ENCODE results near the gene ANO4. TPM values are rescaled to one million over a fixed set of nuclear protein-coding genes. Genes with fewer than 3 reads are reported as not detected.
"Not testable (repeated sequence)": the region's sequence is repeated elsewhere in the genome, so short reads cannot be mapped to it uniquely, and the experiment has no call there.

ANO4 gene
- total and polyA plus RNA-seq, 9 donors: 1.8 to 13.1 (median 5.6) TPM

DNA sequence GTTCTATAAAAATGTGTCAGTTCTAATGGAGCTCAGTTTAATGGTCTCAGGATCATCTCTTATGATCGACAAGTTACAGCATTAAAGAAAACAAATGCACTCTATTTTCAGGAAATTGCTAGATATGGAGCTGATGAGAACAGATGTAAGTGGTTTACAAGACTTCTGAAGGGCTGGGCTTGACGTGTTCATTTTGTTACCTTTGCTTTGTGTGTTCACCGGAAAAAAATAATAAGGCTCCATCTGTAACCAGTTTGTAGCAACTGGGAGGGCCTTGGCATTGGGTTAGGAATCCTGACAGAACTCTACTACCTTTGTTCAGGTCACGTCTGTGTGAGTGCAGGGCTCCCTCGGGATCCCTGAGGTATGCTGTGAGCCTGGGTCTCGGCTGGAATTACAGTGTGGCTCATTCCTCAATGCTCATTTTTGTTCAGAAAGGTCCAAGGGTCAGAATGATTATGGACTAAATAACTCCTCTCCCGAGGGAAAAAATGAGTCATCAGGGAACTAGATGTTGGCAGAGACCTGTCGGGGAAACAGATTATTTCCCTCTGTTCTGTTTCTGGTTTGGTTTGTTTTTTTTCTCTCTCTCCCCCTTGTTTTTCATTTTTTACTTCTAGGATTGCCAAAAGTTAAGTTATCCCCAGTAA lies 257.4 kb downstream of the ANO4 start:
- intact Hi-C loops (cut with DNase I): no loop called here
- H3K27ac ChIP-seq: peak overlapping the region in 1 of 2 donors; percentile 46
- 2 to 11% (median 4%) methylated on average over 8 of the region's 8 CpGs for WGBS, 3 donors
- H3K4me1 ChIP-seq (ENCODE audit: insufficient read depth): peaks cover 9% of the 10 kb centered on the region
- H3K36me3 ChIP-seq: no peaks in the 10 kb centered on the region
- TF ChIP-seq, protein P1, sequence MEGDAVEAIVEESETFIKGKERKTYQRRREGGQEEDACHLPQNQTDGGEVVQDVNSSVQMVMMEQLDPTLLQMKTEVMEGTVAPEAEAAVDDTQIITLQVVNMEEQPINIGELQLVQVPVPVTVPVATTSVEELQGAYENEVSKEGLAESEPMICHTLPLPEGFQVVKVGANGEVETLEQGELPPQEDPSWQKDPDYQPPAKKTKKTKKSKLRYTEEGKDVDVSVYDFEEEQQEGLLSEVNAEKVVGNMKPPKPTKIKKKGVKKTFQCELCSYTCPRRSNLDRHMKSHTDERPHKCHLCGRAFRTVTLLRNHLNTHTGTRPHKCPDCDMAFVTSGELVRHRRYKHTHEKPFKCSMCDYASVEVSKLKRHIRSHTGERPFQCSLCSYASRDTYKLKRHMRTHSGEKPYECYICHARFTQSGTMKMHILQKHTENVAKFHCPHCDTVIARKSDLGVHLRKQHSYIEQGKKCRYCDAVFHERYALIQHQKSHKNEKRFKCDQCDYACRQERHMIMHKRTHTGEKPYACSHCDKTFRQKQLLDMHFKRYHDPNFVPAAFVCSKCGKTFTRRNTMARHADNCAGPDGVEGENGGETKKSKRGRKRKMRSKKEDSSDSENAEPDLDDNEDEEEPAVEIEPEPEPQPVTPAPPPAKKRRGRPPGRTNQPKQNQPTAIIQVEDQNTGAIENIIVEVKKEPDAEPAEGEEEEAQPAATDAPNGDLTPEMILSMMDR (IDR thresholded peaks at IDR 0.05): no peak
- no peak for TF ChIP-seq EP300 (IDR thresholded peaks at IDR 0.05)
- TF ChIP-seq POLR2A (IDR thresholded peaks at IDR 0.05): no peak
- no peaks in the 10 kb centered on the region for H3K9me3 ChIP-seq
- H3K4me3 ChIP-seq: no peak overlapping the region
- H3K27me3 ChIP-seq: no peaks in the 10 kb centered on the region
- DNase-seq: peak; percentile 25 to 63 (median 49)

DNA sequence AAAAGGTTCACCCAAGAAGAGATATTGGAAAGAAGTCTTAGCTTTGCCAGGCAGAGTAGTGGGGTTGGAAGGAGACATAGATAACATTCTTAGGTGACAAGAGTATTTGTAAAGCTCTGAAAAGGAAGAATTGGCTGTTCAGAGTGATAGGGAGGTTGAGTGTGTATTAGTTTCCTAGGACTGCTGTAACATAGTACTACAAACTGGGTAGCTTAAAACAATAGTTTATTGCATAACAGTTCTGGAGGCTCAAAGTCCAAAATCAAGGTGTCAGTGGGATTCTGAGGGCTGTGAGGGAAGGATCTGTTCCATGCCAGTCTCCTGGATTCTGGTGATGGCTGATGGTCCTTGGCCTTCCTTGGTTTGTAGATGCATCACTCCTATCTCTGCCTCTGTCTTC lies 258.6 kb downstream of the ANO4 start:
- Histone ChIP-seq H3K27me3 (no peaks in the 10 kb centered on the region), H3K9me3 (no peaks in the 10 kb centered on the region), H3K27ac (peak overlapping the region in 1 of 2 donors; percentile 3), H3K4me1 (ENCODE audit: insufficient read depth) (peaks cover 9% of the 10 kb centered on the region), H3K36me3 (no peaks in the 10 kb centered on the region), H3K4me3 (no peak overlapping the region)
- TF ChIP-seq POLR2A (IDR thresholded peaks at IDR 0.05): no peak
- no peak for TF ChIP-seq EP300 (IDR thresholded peaks at IDR 0.05)
- TF ChIP-seq, protein P1 (IDR thresholded peaks at IDR 0.05): no peak
- intact Hi-C loops (cut with DNase I): no loop called here
- DNase-seq: no peak

DNA sequence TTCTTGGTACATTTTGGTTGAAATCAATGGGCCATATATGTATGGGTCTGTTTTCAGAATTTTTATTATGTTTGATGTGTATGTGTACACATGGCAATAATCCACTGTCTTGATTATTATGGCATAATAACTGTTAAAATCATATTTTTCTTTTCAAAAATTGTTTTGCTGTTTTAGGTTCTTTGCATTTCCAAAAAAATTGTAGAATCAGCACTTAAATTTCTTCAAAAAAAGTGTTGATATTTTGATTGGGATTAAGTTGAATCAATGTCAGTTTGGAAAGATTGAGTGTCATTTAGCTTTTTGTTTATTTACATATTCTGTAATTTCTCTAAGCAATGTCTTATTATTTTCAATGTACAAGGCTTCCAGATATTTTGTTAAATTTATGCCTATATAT lies 261.4 kb downstream of the ANO4 start:
- no peak overlapping the region for H3K27ac ChIP-seq
- intact Hi-C loops (cut with DNase I): no loop called here

DNA sequence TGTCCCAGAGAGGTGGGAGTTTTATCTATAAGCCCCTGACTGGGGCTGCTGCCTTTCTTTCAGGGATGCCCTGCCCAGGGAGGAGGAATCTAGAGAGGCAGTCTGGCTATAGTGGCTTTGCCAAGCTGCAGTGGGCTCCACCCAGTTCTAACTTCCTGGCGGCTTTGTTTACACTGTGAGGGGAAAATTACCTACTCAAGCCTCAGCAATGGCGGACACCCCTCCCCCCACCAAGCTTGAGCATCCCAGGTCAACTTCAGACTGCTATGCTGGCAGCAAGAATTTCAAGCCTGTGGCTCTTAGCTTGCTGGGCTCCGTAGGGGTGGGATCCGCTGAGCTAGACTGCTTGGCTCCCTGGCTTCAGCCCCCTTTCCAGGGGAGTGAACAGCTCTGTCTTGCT lies 267.9 kb downstream of the ANO4 start:
- H3K27me3 ChIP-seq; H3K36me3 ChIP-seq; H3K27ac ChIP-seq; intact Hi-C loops (cut with DNase I); H3K9me3 ChIP-seq; DNase-seq; H3K4me3 ChIP-seq; H3K4me1 ChIP-seq (ENCODE audit: insufficient read depth): not testable (repeated sequence)
- 89 to 94% (median 94%) methylated on average over 4 of the region's 4 CpGs for WGBS, 3 donors

More for the DNA sequence above, 261.4 kb downstream of the ANO4 start:
- Histone ChIP-seq H3K36me3 (no peaks in the 10 kb centered on the region), H3K9me3 (no peaks in the 10 kb centered on the region), H3K4me1 (ENCODE audit: insufficient read depth) (peaks cover 8% of the 10 kb centered on the region), H3K4me3 (no peak overlapping the region), H3K27me3 (no peaks in the 10 kb centered on the region)
- no peak for DNase-seq
- TF ChIP-seq EP300 (IDR thresholded peaks at IDR 0.05): no peak
- no peak for TF ChIP-seq POLR2A (IDR thresholded peaks at IDR 0.05)
- TF ChIP-seq, protein P1 (IDR thresholded peaks at IDR 0.05): no peak

DNA sequence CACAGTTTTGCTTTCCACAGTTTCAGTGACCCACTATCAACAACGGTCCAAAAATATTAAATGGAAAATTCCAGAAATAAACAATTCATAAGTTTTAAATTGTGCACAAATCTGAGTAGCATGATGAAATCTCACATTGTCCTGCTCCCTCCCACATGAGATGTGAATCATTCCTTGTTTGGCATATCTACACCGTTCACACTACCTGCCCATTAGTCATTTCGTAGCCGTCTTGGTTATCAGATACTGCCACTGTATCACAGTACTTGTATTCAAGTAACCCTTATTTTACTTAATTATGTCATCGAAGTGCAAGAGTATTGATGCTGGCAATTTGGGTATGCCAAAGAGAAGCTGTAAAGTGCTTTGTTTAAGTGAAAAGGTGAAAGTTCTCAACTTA lies 270.1 kb downstream of the ANO4 start:
- H3K4me3 ChIP-seq: no peak overlapping the region
- WGBS, 3 donors: 88 to 90% (median 90%) methylated on average over 5 of the region's 5 CpGs
- DNase-seq: no peak
- H3K27ac ChIP-seq: no peak overlapping the region
- no peaks in the 10 kb centered on the region for H3K36me3 ChIP-seq
- intact Hi-C loops (cut with DNase I): no loop called here
- no peaks in the 10 kb centered on the region for H3K9me3 ChIP-seq
- no peaks in the 10 kb centered on the region for H3K4me1 ChIP-seq (ENCODE audit: insufficient read depth)
- no peak for TF ChIP-seq POLR2A (IDR thresholded peaks at IDR 0.05)
- no peak for TF ChIP-seq EP300 (IDR thresholded peaks at IDR 0.05)
- TF ChIP-seq, protein P1 (IDR thresholded peaks at IDR 0.05): no peak
- no peaks in the 10 kb centered on the region for H3K27me3 ChIP-seq

All from ovary (tissue), 9 donors.